SU-DHL-6 (cell line): ENCODE data around the gene FOSL2.
"Not testable (repeated sequence)": the region's sequence is repeated elsewhere in the genome, so short reads cannot be mapped to it uniquely, and the experiment has no call there.

Experiments
- H2AFZ ChIP-seq: fragments of 200-600 bp; sonication (generic); 2 replicates; pipeline ENCODE4 v1.6.1; 2014; ENCODE audit warnings: low read depth, mild to moderate bottlenecking, moderate library complexity, mixed read lengths, antibody characterized with exemption, low read length; ENCODE audit not compliant: severe bottlenecking
- H3F3A ChIP-seq: fragments of 200-600 bp; shearing (Covaris generic); 2 replicates; pipeline ENCODE4 v1.6.0; 2016; ENCODE audit warnings: antibody characterized with exemption, mild to moderate bottlenecking; ENCODE audit not compliant: insufficient read depth
- H3K27ac ChIP-seq: fragments of 200-600 bp; sonication (generic); 2 replicates; pipeline ENCODE4 v1.5.1; 2016; ENCODE audit warnings: low read depth, mild to moderate bottlenecking, low read length, moderate library complexity, mixed read lengths
- H3K27me3 ChIP-seq: fragments of 200-600 bp; sonication (generic), shearing (Covaris generic); 2 replicates; pipeline ENCODE4 v1.6.0; 2014; ENCODE audit warnings: mild to moderate bottlenecking, low read length
- H3K36me3 ChIP-seq: fragments of 200-600 bp; sonication (generic); 2 replicates; pipeline ENCODE4 v1.6.1; 2014; ENCODE audit warnings: mild to moderate bottlenecking, low read length, mixed read lengths
- H3K4me2 ChIP-seq: fragments of 300-600, 200-600 bp; shearing (Covaris generic), sonication (generic); 2 replicates; pipeline ENCODE4 v1.6.0; 2014; ENCODE audit warnings: low read length, low read depth, mild to moderate bottlenecking; ENCODE audit not compliant: poor library complexity, severe bottlenecking
- H3K4me3 ChIP-seq: fragments of 200-600 bp; sonication (generic); 2 replicates; pipeline ENCODE4 v1.5.1; 2014; ENCODE audit warnings: antibody characterized with exemption, low read length, mild to moderate bottlenecking, mixed read lengths; ENCODE audit not compliant: insufficient read depth, poor library complexity, severe bottlenecking
- H3K79me2 ChIP-seq: fragments of 200-600 bp; sonication (generic); 2 replicates; pipeline ENCODE4 v1.6.1; 2014; ENCODE audit warnings: mild to moderate bottlenecking, low read length, moderate library complexity; ENCODE audit not compliant: insufficient read depth
- H3K9ac ChIP-seq: fragments of 200-600 bp; sonication (generic); 2 replicates; pipeline ENCODE4 v1.7.0; 2014; ENCODE audit warnings: mild to moderate bottlenecking, low read length
- H3K9me2 ChIP-seq: fragments of 200-600 bp; sonication (generic); replicated peaks from 2 replicates; pipeline ENCODE4 v1.6.1; 2014; ENCODE audit warnings: low read length; ENCODE audit not compliant: insufficient read depth
- H3K9me3 ChIP-seq: fragments of 200-600 bp; sonication (generic); 2 replicates; pipeline ENCODE4 v1.6.1; 2014; ENCODE audit warnings: low read length, mixed read lengths; ENCODE audit not compliant: insufficient read depth
- H4K20me1 ChIP-seq: fragments of 200-600 bp; sonication (generic); 2 replicates; pipeline ENCODE4 v1.6.1; 2014; ENCODE audit warnings: low read depth, mild to moderate bottlenecking, antibody characterized with exemption, low read length, moderate library complexity, mixed read lengths
- EZH2phosphoT487 ChIP-seq: fragments of 200-600 bp; sonication (generic), shearing (Covaris generic); conservative IDR thresholded peaks from 2 replicates; pipeline ENCODE4 v1.6.1; 2018; ENCODE audit warnings: mild to moderate bottlenecking, antibody characterized with exemption, low read length, moderate library complexity, mixed read lengths
- TF ChIP-seq, protein P1 (sequence below): fragments of 200-600 bp; sonication (generic); IDR thresholded peaks from one replicate; pipeline ENCODE4 v1.5.1; 2017; ENCODE audit warnings: antibody characterized with exemption, mild to moderate bottlenecking, low read length, moderate library complexity; ENCODE audit not compliant: insufficient read depth, poor library complexity, severe bottlenecking

The FOSL2 gene

DNA sequence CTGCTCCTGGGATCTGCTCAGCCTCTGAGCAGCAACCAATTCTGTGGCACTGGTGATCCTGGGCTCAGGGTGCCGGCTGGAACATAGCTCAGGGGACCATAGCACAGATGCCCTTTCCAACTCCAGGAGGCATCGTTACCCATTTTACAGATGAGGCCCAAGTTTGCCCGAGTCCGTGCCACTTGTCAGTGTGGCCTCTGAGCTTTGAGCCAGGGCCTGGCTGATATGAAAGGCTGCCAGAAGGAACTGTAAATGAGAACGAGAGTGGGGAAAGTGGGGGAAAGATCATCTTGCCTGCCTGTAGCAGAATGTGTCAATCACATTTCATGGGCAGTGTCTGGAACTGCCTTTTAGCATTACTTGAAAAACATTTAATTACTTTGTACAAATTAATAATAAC, 23.3 kb upstream of the FOSL2 start:
- no peak for TF ChIP-seq EZH2phosphoT487
- TF ChIP-seq, protein P1, sequence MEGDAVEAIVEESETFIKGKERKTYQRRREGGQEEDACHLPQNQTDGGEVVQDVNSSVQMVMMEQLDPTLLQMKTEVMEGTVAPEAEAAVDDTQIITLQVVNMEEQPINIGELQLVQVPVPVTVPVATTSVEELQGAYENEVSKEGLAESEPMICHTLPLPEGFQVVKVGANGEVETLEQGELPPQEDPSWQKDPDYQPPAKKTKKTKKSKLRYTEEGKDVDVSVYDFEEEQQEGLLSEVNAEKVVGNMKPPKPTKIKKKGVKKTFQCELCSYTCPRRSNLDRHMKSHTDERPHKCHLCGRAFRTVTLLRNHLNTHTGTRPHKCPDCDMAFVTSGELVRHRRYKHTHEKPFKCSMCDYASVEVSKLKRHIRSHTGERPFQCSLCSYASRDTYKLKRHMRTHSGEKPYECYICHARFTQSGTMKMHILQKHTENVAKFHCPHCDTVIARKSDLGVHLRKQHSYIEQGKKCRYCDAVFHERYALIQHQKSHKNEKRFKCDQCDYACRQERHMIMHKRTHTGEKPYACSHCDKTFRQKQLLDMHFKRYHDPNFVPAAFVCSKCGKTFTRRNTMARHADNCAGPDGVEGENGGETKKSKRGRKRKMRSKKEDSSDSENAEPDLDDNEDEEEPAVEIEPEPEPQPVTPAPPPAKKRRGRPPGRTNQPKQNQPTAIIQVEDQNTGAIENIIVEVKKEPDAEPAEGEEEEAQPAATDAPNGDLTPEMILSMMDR: no peak
- H3F3A ChIP-seq: no peaks in the 10 kb centered on the region
- H3K9ac ChIP-seq: no peak overlapping the region

DNA sequence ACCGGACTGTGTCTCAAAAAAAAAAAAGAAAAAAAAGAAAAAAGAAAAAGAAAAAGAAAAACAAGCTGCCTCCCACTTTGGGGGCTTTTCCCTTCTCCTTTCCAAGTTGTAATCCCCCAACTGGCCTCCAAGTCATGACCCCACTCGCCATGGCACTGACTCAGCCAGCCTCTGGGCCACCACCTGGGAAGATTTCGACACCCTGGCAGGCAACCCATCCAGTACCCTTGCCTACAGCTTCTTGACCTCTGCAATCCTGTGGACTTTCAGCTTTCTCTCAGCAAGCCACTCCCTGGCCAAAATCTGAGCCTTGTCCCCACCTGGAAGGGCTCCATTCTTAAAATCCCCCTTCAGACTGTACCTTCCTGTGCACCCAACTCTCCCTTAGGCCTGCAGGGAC, 22.3 kb upstream of the FOSL2 start:
- H3K4me2 ChIP-seq: no peak overlapping the region
- TF ChIP-seq, protein P1: no peak
- TF ChIP-seq EZH2phosphoT487: no peak
- no peak overlapping the region for H3K9ac ChIP-seq

More for the DNA sequence above, 23.3 kb upstream of the FOSL2 start:
- H3K27me3 ChIP-seq: no peaks in the 10 kb centered on the region
- H4K20me1 ChIP-seq: no peaks in the 10 kb centered on the region
- H3K9me3 ChIP-seq: no peaks in the 10 kb centered on the region
- no peaks in the 10 kb centered on the region for H3K36me3 ChIP-seq
- no peak overlapping the region for H3K27ac ChIP-seq
- H2AFZ ChIP-seq: no peak overlapping the region
- H3K9me2 ChIP-seq: no peaks in the 10 kb centered on the region
- H3K4me3 ChIP-seq: no peak overlapping the region
- no peak overlapping the region for H3K4me2 ChIP-seq
- no peaks in the 10 kb centered on the region for H3K79me2 ChIP-seq

DNA sequence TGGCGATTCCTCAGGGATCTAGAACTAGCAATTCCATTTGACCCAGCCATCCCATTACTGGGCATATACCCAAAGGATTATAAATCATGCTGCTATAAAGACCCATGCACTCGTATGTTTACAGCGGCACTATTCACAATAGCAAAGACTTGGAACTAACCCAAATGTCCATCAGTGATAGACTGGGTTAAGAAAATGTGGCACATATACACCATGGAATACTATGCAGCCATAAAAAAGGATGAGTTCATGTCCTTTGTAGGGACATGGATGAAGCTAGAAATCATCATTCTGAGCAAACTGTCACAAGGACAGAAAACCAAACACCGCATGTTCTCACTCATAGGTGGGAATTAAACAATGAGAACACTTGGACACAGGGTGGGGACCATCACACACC, 20.9 kb upstream of the FOSL2 start:
- not testable (repeated sequence) for H3K4me3 ChIP-seq, H3K4me2 ChIP-seq, H2AFZ ChIP-seq, H3K36me3 ChIP-seq, H3K27me3 ChIP-seq, H4K20me1 ChIP-seq, H3K9me2 ChIP-seq, H3K79me2 ChIP-seq, H3K9me3 ChIP-seq, H3K27ac ChIP-seq, H3F3A ChIP-seq, H3K9ac ChIP-seq

More for the DNA sequence above, 22.3 kb upstream of the FOSL2 start:
- Histone ChIP-seq H3F3A (no peaks in the 10 kb centered on the region), H3K4me3 (no peak overlapping the region), H2AFZ (no peak overlapping the region), H3K36me3 (no peaks in the 10 kb centered on the region), H4K20me1 (no peaks in the 10 kb centered on the region), H3K79me2 (no peaks in the 10 kb centered on the region), H3K9me3 (no peaks in the 10 kb centered on the region), H3K27ac (no peak overlapping the region), H3K27me3 (no peaks in the 10 kb centered on the region), H3K9me2 (no peaks in the 10 kb centered on the region)

DNA sequence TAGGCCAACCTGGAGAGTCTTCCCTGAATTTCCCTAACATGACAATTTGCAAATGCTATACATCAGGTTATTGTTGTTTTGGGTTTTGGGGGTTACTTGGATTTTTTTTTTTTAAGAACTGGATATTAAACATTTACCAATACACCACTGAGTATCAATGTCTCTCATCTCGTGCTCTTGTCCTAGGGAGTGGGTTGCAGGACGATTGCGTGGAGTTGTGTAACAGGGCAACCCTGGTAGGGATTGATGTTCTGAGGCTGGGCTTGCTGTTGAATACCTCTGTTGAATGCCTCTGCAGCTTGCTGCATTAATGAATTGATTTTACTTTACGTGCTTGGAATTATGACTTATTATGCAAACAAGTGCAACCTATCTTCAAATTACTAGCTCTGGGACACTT, 18.8 kb upstream of the FOSL2 start:
- no peaks in the 10 kb centered on the region for H3F3A ChIP-seq
- H3K27me3 ChIP-seq: no peaks in the 10 kb centered on the region
- H3K4me2 ChIP-seq: no peak overlapping the region
- H3K9me3 ChIP-seq: no peaks in the 10 kb centered on the region
- no peak for TF ChIP-seq EZH2phosphoT487
- TF ChIP-seq, protein P1: no peak
- H3K36me3 ChIP-seq: no peaks in the 10 kb centered on the region
- no peak overlapping the region for H3K27ac ChIP-seq
- H3K79me2 ChIP-seq: no peaks in the 10 kb centered on the region
- no peak overlapping the region for H3K4me3 ChIP-seq
- H2AFZ ChIP-seq: no peak overlapping the region
- no peaks in the 10 kb centered on the region for H4K20me1 ChIP-seq
- no peaks in the 10 kb centered on the region for H3K9me2 ChIP-seq
- H3K9ac ChIP-seq: no peak overlapping the region
